GM12878 (cell line): ENCODE measurements around the gene IFRD1. TPM values are rescaled to one million over a fixed set of nuclear protein-coding genes. Genes with fewer than 3 reads are reported as not detected.

Experiments used
- ASH2L ChIP-seq: fragments of 300-600, 200-600 bp; sonication (generic); IDR thresholded peaks from 2 replicates; pipeline ENCODE4 v1.6.1; 2017; ENCODE audit warnings: low read depth, mild to moderate bottlenecking, borderline replicate concordance
- BCL11A ChIP-seq: IDR thresholded peaks from 2 replicates; pipeline ENCODE4 v1.6.1; 2011; ENCODE audit warnings: low read depth, low read length
- BRCA1 ChIP-seq: IDR thresholded peaks from 2 replicates; pipeline ENCODE4 v1.6.1; 2011; ENCODE audit warnings: low read depth, low read length, improper control_type of control experiment
- CBX3 ChIP-seq: fragments of 200-600 bp; sonication (generic); IDR thresholded peaks from 2 replicates; pipeline ENCODE4 v1.6.1; 2016; ENCODE audit warnings: low read depth, borderline replicate concordance
- CBX5 ChIP-seq: sonication (generic); IDR thresholded peaks from 2 replicates; pipeline ENCODE4 v1.6.1; 2016; ENCODE audit warnings: low read depth, moderate library complexity, mild to moderate bottlenecking, inconsistent platforms
- CHD4 ChIP-seq: fragments of 200-600 bp; sonication (generic); IDR thresholded peaks from 2 replicates; pipeline ENCODE4 v1.6.1; 2016; ENCODE audit warnings: mild to moderate bottlenecking
- E4F1 ChIP-seq: fragments of 450-650 bp; IDR thresholded peaks from 2 replicates; pipeline ENCODE4 v1.6.1; 2018; ENCODE audit warnings: borderline replicate concordance, mild to moderate bottlenecking; ENCODE audit not compliant: partially characterized antibody
- EED ChIP-seq: sonication (generic); IDR thresholded peaks from 2 replicates; pipeline ENCODE4 v1.6.1; 2016; ENCODE audit warnings: antibody characterized with exemption, low read depth
- EGR1 ChIP-seq, 2 experiments: IDR thresholded peaks; 1 replicate in 1 of 2; 2 replicates in 1 of 2; pipeline ENCODE4 v1.6.1; 2011 to 2012; ENCODE audit warnings: low read depth in 2 of 2, low read length in 2 of 2, borderline replicate concordance in 1 of 2, mild to moderate bottlenecking in 1 of 2, moderate library complexity in 1 of 2
- ETV6 ChIP-seq, 2 experiments: fragments of 450-650 bp in 1 of 2; IDR thresholded peaks in 1 of 2; conservative IDR thresholded peaks in 1 of 2; 2 replicates each; pipeline ENCODE4 v1.6.1; 2014; ENCODE audit warnings: antibody characterized with exemption in 1 of 2, borderline replicate concordance in 1 of 2, low read depth in 1 of 2, mild to moderate bottlenecking in 1 of 2, moderate library complexity in 1 of 2
- IKZF2 ChIP-seq, 2 experiments: fragments of 450-650 bp; IDR thresholded peaks; 2 replicates each; pipeline ENCODE4 v1.6.1; 2017; ENCODE audit warnings: mild to moderate bottlenecking in 2 of 2, moderate library complexity in 2 of 2
- JUND ChIP-seq: IDR thresholded peaks from 2 replicates; pipeline ENCODE4 v1.6.1; 2012; ENCODE audit warnings: low read depth, mild to moderate bottlenecking, low read length, improper control_type of control experiment, moderate library complexity
- LARP7 ChIP-seq: fragments of 450-650 bp; IDR thresholded peaks from 2 replicates; pipeline ENCODE4 v1.6.1; 2017; ENCODE audit warnings: mild to moderate bottlenecking
- MTA3 ChIP-seq: IDR thresholded peaks from 2 replicates; pipeline ENCODE4 v1.6.1; 2012; ENCODE audit warnings: low read length, inconsistent platforms, borderline replicate concordance
- NKRF ChIP-seq: fragments of 450-650 bp; conservative IDR thresholded peaks from 2 replicates; pipeline ENCODE4 v1.6.1; 2017; ENCODE audit warnings: mild to moderate bottlenecking, moderate library complexity
- PML ChIP-seq: IDR thresholded peaks from 2 replicates; pipeline ENCODE4 v1.6.1; 2012; ENCODE audit warnings: low read length, inconsistent platforms
- POLR2AphosphoS2 ChIP-seq: IDR thresholded peaks from 2 replicates; pipeline ENCODE4 v1.6.1; 2011; ENCODE audit warnings: low read depth, mild to moderate bottlenecking, low read length, improper control_type of control experiment, moderate library complexity
- SIN3A ChIP-seq: IDR thresholded peaks from 2 replicates; pipeline ENCODE4 v1.6.1; 2012; ENCODE audit warnings: low read depth, low read length, improper control_type of control experiment
- SMAD1 ChIP-seq: fragments of 450-650 bp; IDR thresholded peaks from 2 replicates; pipeline ENCODE4 v1.6.1; 2018; ENCODE audit warnings: mild to moderate bottlenecking, low read depth; ENCODE audit not compliant: partially characterized antibody
- SREBF2 ChIP-seq: IDR thresholded peaks from 2 replicates; pipeline ENCODE4 v1.6.1; 2012; ENCODE audit warnings: mild to moderate bottlenecking, low read length
- STAT1 ChIP-seq: fragments of 450-650 bp; conservative IDR thresholded peaks from 2 replicates; pipeline ENCODE4 v1.6.1; 2014; ENCODE audit warnings: antibody characterized with exemption, mild to moderate bottlenecking
- YY1 ChIP-seq: IDR thresholded peaks from 2 replicates; pipeline ENCODE4 v1.6.1; 2011; ENCODE audit warnings: low read depth, mild to moderate bottlenecking, low read length
- polyA plus RNA-seq, 11 experiments: library from polyadenylated mRNA; depleted of rRNA in 4 of 11; unstranded in 6 of 11; stranded (reverse) in 5 of 11; fragments of >200 nt; fragmentation: Nextera tagmentation in 4 of 11; fragmentation: Illumina TruSeq in 1 of 11; extraction: Ambion mirVana in 4 of 11; extraction: Trizol in 1 of 11; gene quantifications; 1 replicate in 1 of 11; 2 replicates in 10 of 11; pipeline versions ENCODE4 v1.2.1 to v1.2.3, GENCODE V29; 2011 to 2016; ENCODE audit warnings: inconsistent platforms in 2 of 11, missing spikeins in 2 of 11, low read depth in 1 of 11
- total RNA-seq, 4 experiments: library from RNA; depleted of rRNA in 3 of 4; stranded (reverse); fragments of >200 nt in 3 of 4; fragmentation: Illumina TruSeq in 1 of 4; extraction: Trizol in 1 of 4; gene quantifications; 2 replicates each; pipeline versions ENCODE4 v1.2.1 to v1.2.3, GENCODE V29; 2013 to 2021
- TF ChIP-seq, protein P1 (sequence below): IDR thresholded peaks from 2 replicates; pipeline ENCODE4 v1.6.1; 2012; ENCODE audit warnings: low read length, inconsistent platforms
- TF ChIP-seq, protein P2 (sequence below): fragments of 450-650 bp; IDR thresholded peaks from 2 replicates; pipeline ENCODE4 v1.6.1; 2017; ENCODE audit warnings: mild to moderate bottlenecking, low read depth, inconsistent platforms; ENCODE audit not compliant: poor library complexity, severe bottlenecking

Gene IFRD1
- total and polyA plus RNA-seq, 10 of the 15 experiments (the other 5 are each of a cell fraction or from before 2014, with no cell fraction given): 9.6 to 31.1 (median 19.9) TPM

- no peak for TF ChIP-seq POLR2AphosphoS2
- TF ChIP-seq, protein P1, sequence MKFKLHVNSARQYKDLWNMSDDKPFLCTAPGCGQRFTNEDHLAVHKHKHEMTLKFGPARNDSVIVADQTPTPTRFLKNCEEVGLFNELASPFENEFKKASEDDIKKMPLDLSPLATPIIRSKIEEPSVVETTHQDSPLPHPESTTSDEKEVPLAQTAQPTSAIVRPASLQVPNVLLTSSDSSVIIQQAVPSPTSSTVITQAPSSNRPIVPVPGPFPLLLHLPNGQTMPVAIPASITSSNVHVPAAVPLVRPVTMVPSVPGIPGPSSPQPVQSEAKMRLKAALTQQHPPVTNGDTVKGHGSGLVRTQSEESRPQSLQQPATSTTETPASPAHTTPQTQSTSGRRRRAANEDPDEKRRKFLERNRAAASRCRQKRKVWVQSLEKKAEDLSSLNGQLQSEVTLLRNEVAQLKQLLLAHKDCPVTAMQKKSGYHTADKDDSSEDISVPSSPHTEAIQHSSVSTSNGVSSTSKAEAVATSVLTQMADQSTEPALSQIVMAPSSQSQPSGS: no peak
- no peak for TF ChIP-seq SMAD1
- TF ChIP-seq EGR1 (IDR thresholded peaks at IDR 0.05; ENCODE audit: borderline replicate concordance in 1 of 2, low read depth in 2 of 2, low read length in 2 of 2): no peak
- TF ChIP-seq, protein P2, sequence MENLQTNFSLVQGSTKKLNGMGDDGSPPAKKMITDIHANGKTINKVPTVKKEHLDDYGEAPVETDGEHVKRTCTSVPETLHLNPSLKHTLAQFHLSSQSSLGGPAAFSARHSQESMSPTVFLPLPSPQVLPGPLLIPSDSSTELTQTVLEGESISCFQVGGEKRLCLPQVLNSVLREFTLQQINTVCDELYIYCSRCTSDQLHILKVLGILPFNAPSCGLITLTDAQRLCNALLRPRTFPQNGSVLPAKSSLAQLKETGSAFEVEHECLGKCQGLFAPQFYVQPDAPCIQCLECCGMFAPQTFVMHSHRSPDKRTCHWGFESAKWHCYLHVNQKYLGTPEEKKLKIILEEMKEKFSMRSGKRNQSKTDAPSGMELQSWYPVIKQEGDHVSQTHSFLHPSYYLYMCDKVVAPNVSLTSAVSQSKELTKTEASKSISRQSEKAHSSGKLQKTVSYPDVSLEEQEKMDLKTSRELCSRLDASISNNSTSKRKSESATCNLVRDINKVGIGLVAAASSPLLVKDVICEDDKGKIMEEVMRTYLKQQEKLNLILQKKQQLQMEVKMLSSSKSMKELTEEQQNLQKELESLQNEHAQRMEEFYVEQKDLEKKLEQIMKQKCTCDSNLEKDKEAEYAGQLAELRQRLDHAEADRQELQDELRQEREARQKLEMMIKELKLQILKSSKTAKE: no peak
- TF ChIP-seq CBX5: no peak
- TF ChIP-seq BCL11A: no peak
- TF ChIP-seq EED: no peak
- TF ChIP-seq CBX3: no peak
- TF ChIP-seq STAT1: no peak
- no peak for TF ChIP-seq YY1
- no peak for TF ChIP-seq MTA3
- TF ChIP-seq E4F1: no peak
- TF ChIP-seq NKRF: no peak
- TF ChIP-seq BRCA1: no peak
- TF ChIP-seq ASH2L: no peak
- no peak for TF ChIP-seq SREBF2
- no peak for TF ChIP-seq PML
- TF ChIP-seq CHD4: no peak
- no peak for TF ChIP-seq JUND
- TF ChIP-seq ETV6 (conservative IDR thresholded peaks at IDR 0.05 in 1 of 2, IDR thresholded peaks at IDR 0.05 in 1 of 2; ENCODE audit: borderline replicate concordance in 1 of 2, low read depth in 1 of 2): no peak
- no peak for TF ChIP-seq SIN3A
- no peak for TF ChIP-seq LARP7
- TF ChIP-seq IKZF2 (IDR thresholded peaks at IDR 0.05): peak in 1 of 2 experiments; percentile 56; a peak in 2 of 4 replicates
Observed at GRCh38 chr7:112510001-112510742, 59.9 kb downstream of the IFRD1 start (continued).
